HCT116 (cell line): ENCODE data around the gene EDEM1. TPM values are rescaled to one million over a fixed set of nuclear protein-coding genes. Genes with fewer than 3 reads are reported as not detected.

Source experiments
- ATAC-seq: fragments of 200-7000 bp; cut with Tn5 transposase; 2 replicates; pipeline ENCODE4 v1.9.1; 2020; ENCODE audit warnings: mild to moderate bottlenecking, moderate library complexity
- BruUV-seq: library from RNA; stranded (reverse); fragments of 400-500 nt; replicated peaks from 2 replicates; lab custom pipeline; 2021; lab: Mats Ljungman, UMichigan
- CTCF ChIA-PET: fragments of 300-600 bp; sonication (Branson Sonifier 250); formaldehyde crosslinking; loops from one replicate; lab custom pipeline; 2021; ENCODE audit warnings: antibody characterized with exemption; lab: Charles Lee
- POLR2A ChIA-PET: fragments of 300-600, 350-600 bp; sonication (Branson Sonifier 250); formaldehyde crosslinking; loops from one replicate; lab custom pipeline; 2021; ENCODE audit warnings: antibody characterized with exemption; lab: Charles Lee
- RAD21 ChIA-PET, 2 experiments: fragments of 300-600 bp; sonication (Branson Sonifier 250); formaldehyde crosslinking; loops; one replicate each; lab custom pipeline; 2023; ENCODE audit warnings: low total read pairs in 2 of 2; ENCODE audit not compliant: uncharacterized antibody in 2 of 2, unreplicated experiment in 2 of 2, low non-redundant PET in 1 of 2; lab: Charles Lee
- DNase-seq: peaks from one replicate; pipeline ENCODE4 v3.0.0-alpha.2; 2010; ENCODE audit warnings: low read depth, low spot score
- H2AFZ ChIP-seq: fragments of 200-600 bp; shearing (Covaris generic), sonication (generic); 2 replicates; pipeline ENCODE4 v1.6.1; 2017; ENCODE audit warnings: low read depth, mixed run types, mixed read lengths, antibody characterized with exemption, low read length; ENCODE audit not compliant: poor library complexity, severe bottlenecking
- H3K27ac ChIP-seq: 2 replicates; pipeline ENCODE4 v1.5.1; 2012; ENCODE audit warnings: low read depth, low read length
- H3K27me3 ChIP-seq: fragments of 200-600 bp; sonication (generic); 2 replicates; pipeline ENCODE4 v1.6.1; 2016; ENCODE audit warnings: mixed run types, low read length, mixed read lengths; ENCODE audit not compliant: insufficient read depth
- H3K36me3 ChIP-seq, 2 experiments: fragments of 200-500 bp in 1 of 2; fragments of 200-600 bp in 1 of 2; sonication (Bioruptor generic) in 1 of 2; sonication (generic) in 1 of 2; 2 replicates each; pipeline versions ENCODE4 v1.5.1 to v1.6.1; 2014 to 2016; ENCODE audit warnings: low read length in 2 of 2, inconsistent platforms in 1 of 2, mixed read lengths in 1 of 2, mixed run types in 1 of 2; ENCODE audit not compliant: insufficient read depth in 2 of 2, control insufficient read depth in 1 of 2
- H3K4me1 ChIP-seq, 2 experiments: fragments of 200-600 bp in 1 of 2; sonication (generic) in 1 of 2; 2 replicates each; pipeline versions ENCODE4 v1.5.1 to v1.6.1; 2012 to 2017; ENCODE audit warnings: low read length in 2 of 2, inconsistent platforms in 1 of 2, mild to moderate bottlenecking in 1 of 2, mixed read lengths in 1 of 2, mixed run types in 1 of 2, moderate library complexity in 1 of 2; ENCODE audit not compliant: insufficient read depth in 2 of 2, control insufficient read depth in 1 of 2
- H3K4me2 ChIP-seq: fragments of 200-600 bp; sonication (generic); 2 replicates; pipeline ENCODE4 v1.6.1; 2017; ENCODE audit warnings: mixed run types, low read length, mixed read lengths
- H3K4me3 ChIP-seq, 2 experiments: fragments of 200-600 bp in 1 of 2; sonication (generic) in 1 of 2; replicated peaks in 1 of 2; 2 replicates each; pipeline ENCODE4 v1.5.1; 2011 to 2016; ENCODE audit warnings: low read length in 2 of 2, control low read depth in 1 of 2, low read depth in 1 of 2, mild to moderate bottlenecking in 1 of 2, mixed read lengths in 1 of 2, mixed run types in 1 of 2
- H3K79me2 ChIP-seq: fragments of 200-600 bp; sonication (generic); 2 replicates; pipeline ENCODE4 v1.6.1; 2017; ENCODE audit warnings: mild to moderate bottlenecking, mixed run types, low read length, moderate library complexity, mixed read lengths; ENCODE audit not compliant: insufficient read depth
- H3K9ac ChIP-seq: fragments of 200-600 bp; sonication (generic); 2 replicates; pipeline ENCODE4 v1.6.1; 2016; ENCODE audit warnings: low read length, mixed read lengths
- H3K9me2 ChIP-seq: fragments of 200-600 bp; sonication (generic), shearing (Covaris generic); 2 replicates; pipeline ENCODE4 v1.6.1; 2017; ENCODE audit warnings: mixed run types, mild to moderate bottlenecking, moderate library complexity; ENCODE audit not compliant: insufficient read depth
- H3K9me3 ChIP-seq, 2 experiments: fragments of 200-500 bp in 1 of 2; fragments of 200-600 bp in 1 of 2; sonication (Bioruptor generic) in 1 of 2; sonication (generic) in 1 of 2; 2 replicates each; pipeline ENCODE4 v1.6.1; 2014 to 2017; ENCODE audit warnings: low read length in 2 of 2, mixed read lengths in 2 of 2, inconsistent platforms in 1 of 2, low read depth in 1 of 2, mild to moderate bottlenecking in 1 of 2, mixed run types in 1 of 2, moderate library complexity in 1 of 2; ENCODE audit not compliant: control insufficient read depth in 1 of 2, insufficient read depth in 1 of 2
- H4K20me1 ChIP-seq: fragments of 200-600 bp; sonication (generic), shearing (Covaris generic); 2 replicates; pipeline ENCODE4 v1.6.1; 2017; ENCODE audit warnings: mixed run types, mild to moderate bottlenecking, moderate library complexity; ENCODE audit not compliant: insufficient read depth
- EZH2phosphoT487 ChIP-seq: fragments of 200-600 bp; IDR thresholded peaks from 2 replicates; pipeline ENCODE4 v1.6.1; 2018; ENCODE audit warnings: antibody characterized with exemption, borderline replicate concordance
- FOSL1 ChIP-seq: IDR thresholded peaks from 2 replicates; pipeline ENCODE4 v1.6.1; 2012; ENCODE audit warnings: low read depth
- JUND ChIP-seq: IDR thresholded peaks from 2 replicates; pipeline ENCODE4 v1.6.1; 2012
- MAX ChIP-seq: IDR thresholded peaks from 2 replicates; pipeline ENCODE4 v1.6.1; 2012
- RAD21 ChIP-seq: IDR thresholded peaks from 2 replicates; pipeline ENCODE4 v1.6.1; 2012; ENCODE audit warnings: low read depth, mild to moderate bottlenecking
- intact Hi-C: fragments of 100-400 bp; cut with micrococcal nuclease; formaldehyde crosslinking; loops from 2 replicates; pipeline ENCODE4 v1.10.0; 2022
- total RNA-seq: library from RNA; stranded (reverse); gene quantifications from one replicate; pipeline ENCODE4 v1.2.1, GENCODE V29; 2021; ENCODE audit not compliant: unreplicated experiment

Gene EDEM1
- total RNA-seq, 1 experiment from 2014 or later, result 23.7 TPM

- Histone ChIP-seq H3K9me3 (no peaks in the 10 kb centered on the region), H3K79me2 (no peaks in the 10 kb centered on the region), H3K9me2 (no peaks in the 10 kb centered on the region), H3K27me3 (no peaks in the 10 kb centered on the region), H3K4me3 (no peak overlapping the region), H4K20me1 (no peaks in the 10 kb centered on the region), H3K4me1 (no peaks in the 10 kb centered on the region)
- intact Hi-C loops, result no loop called here
- POLR2A ChIA-PET, result no interaction called here
- ATAC-seq (no peak), DNase-seq (no peak)
- no TSS peak for BruUV-seq
- TF ChIP-seq MAX, result no peak
- no peak for TF ChIP-seq JUND
- TF ChIP-seq, all 23 proteins: peak for 0
- Histone ChIP-seq H3K9ac (no peak overlapping the region), H3K27ac (no peak overlapping the region), H3K4me2 (no peak overlapping the region), H3K36me3 (peaks cover 27 to 61% of the 10 kb centered on the region in 2 experiments; a peak in 3 of 4 replicates), H2AFZ (no peak overlapping the region)
- ChIA-PET RAD21 (no interaction called here), CTCF (no interaction called here)
These were observed 26.1 kb downstream of the EDEM1 start for GRCh38 chr3:5213574-5213966.

- H3K27ac ChIP-seq, result no peak overlapping the region
- intact Hi-C loops, result no loop called here
- no peak overlapping the region for H3K9ac ChIP-seq
- no TSS peak for BruUV-seq
- H3K27me3 ChIP-seq, result no peaks in the 10 kb centered on the region
- TF ChIP-seq MAX, result no peak
- TF ChIP-seq EZH2phosphoT487, result no peak
- no peak for TF ChIP-seq FOSL1
- no peak for TF ChIP-seq RAD21
- RAD21 ChIA-PET, result no interaction called here
- H2AFZ ChIP-seq, result no peak overlapping the region
- no peak overlapping the region for H3K4me2 ChIP-seq
- no peaks in the 10 kb centered on the region for H3K4me1 ChIP-seq
- H3K9me2 ChIP-seq, result no peaks in the 10 kb centered on the region
- no peaks in the 10 kb centered on the region for H3K9me3 ChIP-seq
- peaks cover 27 to 54% of the 10 kb centered on the region in 2 experiments; a peak in 3 of 4 replicates for H3K36me3 ChIP-seq
- DNase-seq, result no peak
- no peak overlapping the region for H3K4me3 ChIP-seq
- H3K79me2 ChIP-seq, result no peaks in the 10 kb centered on the region
- POLR2A ChIA-PET, result no interaction called here
- no peaks in the 10 kb centered on the region for H4K20me1 ChIP-seq
- no peak for ATAC-seq
- CTCF ChIA-PET, result no interaction called here
These were observed 26.8 kb downstream of the EDEM1 start for GRCh38 chr3:5214352-5214751.
